ENCODE measurements around the gene IL17C. TPM values are rescaled to one million over a fixed set of nuclear protein-coding genes. Genes with fewer than 3 reads are reported as not detected.

IL17C gene
- total RNA-seq, 1 experiment from 2014 or later, result not detected

DNA sequence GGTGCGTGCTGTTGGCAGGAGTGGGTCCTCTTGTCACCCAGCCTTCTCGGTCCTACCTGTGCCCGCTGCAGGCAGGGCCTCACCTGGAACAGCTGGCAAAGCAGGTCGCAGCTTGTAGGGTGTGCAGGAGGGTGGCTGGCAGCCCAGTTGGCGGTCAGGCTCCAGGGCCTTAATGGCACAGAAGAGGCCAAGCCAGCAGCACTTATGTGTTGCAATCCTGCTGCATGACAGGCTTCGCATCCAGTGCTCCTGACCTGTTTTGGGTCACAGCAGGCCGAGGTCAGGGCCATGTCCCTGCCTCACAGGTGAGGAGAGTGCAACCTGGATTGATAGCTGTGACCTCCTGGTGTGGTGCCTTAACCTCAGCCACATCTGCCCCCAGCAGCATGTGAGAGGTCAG is 36.3 kb upstream of the IL17C start:
- TF ChIP-seq, protein P1, sequence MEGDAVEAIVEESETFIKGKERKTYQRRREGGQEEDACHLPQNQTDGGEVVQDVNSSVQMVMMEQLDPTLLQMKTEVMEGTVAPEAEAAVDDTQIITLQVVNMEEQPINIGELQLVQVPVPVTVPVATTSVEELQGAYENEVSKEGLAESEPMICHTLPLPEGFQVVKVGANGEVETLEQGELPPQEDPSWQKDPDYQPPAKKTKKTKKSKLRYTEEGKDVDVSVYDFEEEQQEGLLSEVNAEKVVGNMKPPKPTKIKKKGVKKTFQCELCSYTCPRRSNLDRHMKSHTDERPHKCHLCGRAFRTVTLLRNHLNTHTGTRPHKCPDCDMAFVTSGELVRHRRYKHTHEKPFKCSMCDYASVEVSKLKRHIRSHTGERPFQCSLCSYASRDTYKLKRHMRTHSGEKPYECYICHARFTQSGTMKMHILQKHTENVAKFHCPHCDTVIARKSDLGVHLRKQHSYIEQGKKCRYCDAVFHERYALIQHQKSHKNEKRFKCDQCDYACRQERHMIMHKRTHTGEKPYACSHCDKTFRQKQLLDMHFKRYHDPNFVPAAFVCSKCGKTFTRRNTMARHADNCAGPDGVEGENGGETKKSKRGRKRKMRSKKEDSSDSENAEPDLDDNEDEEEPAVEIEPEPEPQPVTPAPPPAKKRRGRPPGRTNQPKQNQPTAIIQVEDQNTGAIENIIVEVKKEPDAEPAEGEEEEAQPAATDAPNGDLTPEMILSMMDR (conservative IDR thresholded peaks at IDR 0.05; ENCODE audit: low read depth, low read length), result no peak
- TF ChIP-seq EZH2phosphoT487 (IDR thresholded peaks at IDR 0.05; ENCODE audit: borderline replicate concordance, low read length), result no peak
- TF ChIP-seq EZH2 (IDR thresholded peaks at IDR 0.05; ENCODE audit: low read length, unreplicated experiment), result no peak
- H3F3A ChIP-seq (ENCODE audit: low read length, unreplicated experiment), result no peaks in the 10 kb centered on the region
- H4K20me1 ChIP-seq (ENCODE audit: low read length), result no peaks in the 10 kb centered on the region
- H3K4me2 ChIP-seq (ENCODE audit: low read length), result no peak overlapping the region
- BruUV-seq (replicated peaks), result no TSS peak
- no peak for ATAC-seq
- H3K79me2 ChIP-seq (ENCODE audit: low read length), result no peaks in the 10 kb centered on the region
- ChIA-PET CTCF (no interaction called here), POLR2A (ENCODE audit: unreplicated experiment) (interaction anchor here (0.5 kb wide), 1 partner anchor 81 kb away, joined by 7 read pairs; no protein-coding TSS in a partner anchor)
- H3K4me1 ChIP-seq (ENCODE audit: insufficient read depth, low read length), result no peaks in the 10 kb centered on the region
- H3K9ac ChIP-seq (ENCODE audit: low read length), result no peak overlapping the region
- no peaks in the 10 kb centered on the region for H3K9me3 ChIP-seq (ENCODE audit: low read length)
- H3K9me2 ChIP-seq (replicated peaks; ENCODE audit: low read length), result no peaks in the 10 kb centered on the region
- no peak overlapping the region for H3K4me3 ChIP-seq (ENCODE audit: low read length)
- no peak overlapping the region for H2AFZ ChIP-seq (ENCODE audit: low read length)
- intact Hi-C loops (cut with micrococcal nuclease), result no loop called here
- no peak overlapping the region for H3K27ac ChIP-seq (ENCODE audit: low read length)
- DNase-seq, result no peak
- no peaks in the 10 kb centered on the region for H3K27me3 ChIP-seq (ENCODE audit: low read length)
- H3K36me3 ChIP-seq (ENCODE audit: low read depth, low read length), result peaks cover 8% of the 10 kb centered on the region; the same call in 1 of the 2 replicates

DNA sequence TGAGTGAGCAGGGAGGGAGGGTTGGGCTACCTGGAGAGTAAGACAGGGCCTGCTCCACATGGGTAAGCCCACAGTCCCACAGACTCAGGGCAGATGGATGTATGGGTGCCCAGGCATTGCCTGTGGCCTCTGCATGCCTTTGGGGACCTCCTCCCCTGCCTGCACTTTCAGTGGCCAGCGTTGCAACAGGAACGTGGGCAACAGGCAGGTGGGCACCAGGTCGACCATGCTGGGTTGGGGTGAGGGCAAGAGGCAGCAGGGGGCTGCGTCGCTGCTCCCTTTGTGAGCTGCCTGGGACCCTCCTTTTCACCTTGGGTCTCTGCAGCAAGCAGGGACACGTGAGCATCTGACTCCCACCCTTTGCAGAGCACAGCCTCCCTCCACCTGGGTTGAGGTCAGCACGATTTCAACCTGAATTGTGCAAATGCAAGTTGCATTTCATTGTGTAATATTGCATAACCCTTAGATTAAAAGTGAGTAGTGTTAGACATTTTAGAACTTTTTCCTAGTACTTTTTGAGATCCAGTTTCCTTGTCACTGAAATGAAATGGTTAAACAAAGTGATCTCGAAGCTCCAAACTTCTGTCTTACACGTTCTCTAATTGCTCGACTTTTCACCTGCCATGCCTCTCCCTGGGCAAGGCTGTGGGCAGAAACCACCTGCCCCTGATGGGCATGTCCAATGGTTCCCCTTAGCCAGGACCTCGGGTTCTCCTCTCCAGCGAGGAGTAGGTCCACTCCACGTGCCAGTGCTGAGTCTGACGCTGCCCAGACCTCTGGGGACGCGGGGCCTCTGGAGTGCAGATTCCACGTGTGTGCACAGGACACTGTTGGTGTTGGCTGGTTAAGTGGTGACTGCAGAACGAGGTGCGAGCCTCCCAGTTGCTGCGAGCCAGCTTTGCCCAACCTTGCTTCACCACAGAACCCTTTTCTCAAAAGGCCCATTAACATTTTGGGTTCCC is 32.9 kb upstream of the IL17C start:
- BruUV-seq (replicated peaks), result no TSS peak
- H3K79me2 ChIP-seq (ENCODE audit: low read length), result no peaks in the 10 kb centered on the region

More for the DNA sequence above, 32.9 kb upstream of the IL17C start:
- ChIA-PET CTCF (no interaction called here), POLR2A (ENCODE audit: unreplicated experiment) (no interaction called here)
- no peaks in the 10 kb centered on the region for H3K4me1 ChIP-seq (ENCODE audit: insufficient read depth, low read length)
- peaks cover 4% of the 10 kb centered on the region; the same call in 1 of the 2 replicates for H3K36me3 ChIP-seq (ENCODE audit: low read depth, low read length)
- H3K9me2 ChIP-seq (replicated peaks; ENCODE audit: low read length), result no peaks in the 10 kb centered on the region
- H3K4me2 ChIP-seq (ENCODE audit: low read length), result no peak overlapping the region
- H3K27ac ChIP-seq (ENCODE audit: low read length), result no peak overlapping the region
- H3K27me3 ChIP-seq (ENCODE audit: low read length), result no peaks in the 10 kb centered on the region
- H3F3A ChIP-seq (ENCODE audit: low read length, unreplicated experiment), result no peaks in the 10 kb centered on the region
- intact Hi-C loops (cut with micrococcal nuclease), result no loop called here
- H3K9ac ChIP-seq (ENCODE audit: low read length), result no peak overlapping the region
- DNase-seq (no peak), ATAC-seq (no peak)
- H3K9me3 ChIP-seq (ENCODE audit: low read length), result no peaks in the 10 kb centered on the region
- no peak overlapping the region for H2AFZ ChIP-seq (ENCODE audit: low read length)
- H4K20me1 ChIP-seq (ENCODE audit: low read length), result no peaks in the 10 kb centered on the region
- no peak overlapping the region for H3K4me3 ChIP-seq (ENCODE audit: low read length)
- TF ChIP-seq, protein P1 (conservative IDR thresholded peaks at IDR 0.05; ENCODE audit: low read depth, low read length), result no peak
- no peak for TF ChIP-seq EZH2phosphoT487 (IDR thresholded peaks at IDR 0.05; ENCODE audit: borderline replicate concordance, low read length)
- TF ChIP-seq EZH2 (IDR thresholded peaks at IDR 0.05; ENCODE audit: low read length, unreplicated experiment), result no peak
